ENCODE measurements around the gene PPP4R4.
"Not testable (repeated sequence)": the region's sequence is repeated elsewhere in the genome, so short reads cannot be mapped to it uniquely, and the experiment has no call there.

GRCh38 chr14:94296181-94296545 is 122.0 kb downstream of the PPP4R4 start:
- not testable (repeated sequence) for TF ChIP-seq POLR2AphosphoS5 (IDR thresholded peaks at IDR 0.05; ENCODE audit: low read depth, low read length); POLR2A (IDR thresholded peaks at IDR 0.05; ENCODE audit: low read depth, low read length); TAF1 (IDR thresholded peaks at IDR 0.05; ENCODE audit: borderline replicate concordance, low read depth, low read length)
